Neural cell (in vitro differentiated cells): ENCODE measurements around the gene PIGM.

Source experiments
- EZH2 ChIP-seq: fragments of 200-600, 300-800 bp; shearing (Covaris generic), sonication (generic); IDR thresholded peaks from 2 replicates; pipeline ENCODE4 v1.6.1; 2014; ENCODE audit warnings: antibody characterized with exemption, low read length, borderline replicate concordance, mild to moderate bottlenecking; ENCODE audit not compliant: insufficient read depth, poor library complexity, severe bottlenecking
- POLR2AphosphoS5 ChIP-seq: IDR thresholded peaks from 2 replicates; pipeline ENCODE4 v1.6.1; 2012
- RAD21 ChIP-seq: fragments of 450-650 bp; conservative IDR thresholded peaks from 2 replicates; pipeline ENCODE4 v1.6.1; 2014; ENCODE audit warnings: antibody characterized with exemption, mild to moderate bottlenecking, moderate library complexity
- SMC3 ChIP-seq: fragments of 450-650 bp; conservative IDR thresholded peaks from 2 replicates; pipeline ENCODE4 v1.6.1; 2014; ENCODE audit warnings: antibody characterized with exemption, mild to moderate bottlenecking, moderate library complexity; ENCODE audit not compliant: poor library complexity
- TAF1 ChIP-seq: IDR thresholded peaks from 2 replicates; pipeline ENCODE4 v1.6.1; 2012; ENCODE audit warnings: low read depth
- TF ChIP-seq, protein P1 (sequence below): fragments of 450-650 bp; IDR thresholded peaks from 2 replicates; pipeline ENCODE4 v1.5.1; 2014; ENCODE audit warnings: antibody characterized with exemption, mild to moderate bottlenecking, moderate library complexity; ENCODE audit not compliant: poor library complexity, severe bottlenecking
- TF ChIP-seq, protein P2 (sequence below): IDR thresholded peaks from 2 replicates; pipeline ENCODE4 v1.6.1; 2012; ENCODE audit warnings: borderline replicate concordance

DNA sequence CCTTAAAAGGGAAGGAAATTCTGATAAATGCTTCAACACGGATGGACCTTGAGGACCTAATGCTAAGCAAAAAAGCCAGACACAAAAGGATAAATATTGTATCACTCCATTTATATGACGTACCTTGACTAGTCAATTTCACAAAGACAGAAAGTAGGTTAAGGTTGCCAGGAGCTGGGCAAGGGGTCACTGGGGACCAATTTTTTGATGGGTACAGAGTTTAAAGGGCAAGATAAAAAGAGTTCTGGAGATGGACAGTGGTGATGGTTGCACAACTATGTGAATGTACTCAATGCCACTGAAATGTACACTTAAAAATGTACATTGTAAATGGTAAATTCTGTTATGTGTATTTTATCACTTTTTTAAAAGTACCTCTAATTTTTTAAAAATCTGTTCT lies 45.7 kb downstream of the PIGM start:
- TF ChIP-seq, protein P1, sequence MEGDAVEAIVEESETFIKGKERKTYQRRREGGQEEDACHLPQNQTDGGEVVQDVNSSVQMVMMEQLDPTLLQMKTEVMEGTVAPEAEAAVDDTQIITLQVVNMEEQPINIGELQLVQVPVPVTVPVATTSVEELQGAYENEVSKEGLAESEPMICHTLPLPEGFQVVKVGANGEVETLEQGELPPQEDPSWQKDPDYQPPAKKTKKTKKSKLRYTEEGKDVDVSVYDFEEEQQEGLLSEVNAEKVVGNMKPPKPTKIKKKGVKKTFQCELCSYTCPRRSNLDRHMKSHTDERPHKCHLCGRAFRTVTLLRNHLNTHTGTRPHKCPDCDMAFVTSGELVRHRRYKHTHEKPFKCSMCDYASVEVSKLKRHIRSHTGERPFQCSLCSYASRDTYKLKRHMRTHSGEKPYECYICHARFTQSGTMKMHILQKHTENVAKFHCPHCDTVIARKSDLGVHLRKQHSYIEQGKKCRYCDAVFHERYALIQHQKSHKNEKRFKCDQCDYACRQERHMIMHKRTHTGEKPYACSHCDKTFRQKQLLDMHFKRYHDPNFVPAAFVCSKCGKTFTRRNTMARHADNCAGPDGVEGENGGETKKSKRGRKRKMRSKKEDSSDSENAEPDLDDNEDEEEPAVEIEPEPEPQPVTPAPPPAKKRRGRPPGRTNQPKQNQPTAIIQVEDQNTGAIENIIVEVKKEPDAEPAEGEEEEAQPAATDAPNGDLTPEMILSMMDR: no peak
- no peak for TF ChIP-seq EZH2
- no peak for TF ChIP-seq TAF1
- TF ChIP-seq POLR2AphosphoS5: no peak
- no peak for TF ChIP-seq RAD21
- TF ChIP-seq SMC3: no peak
- TF ChIP-seq, protein P2, sequence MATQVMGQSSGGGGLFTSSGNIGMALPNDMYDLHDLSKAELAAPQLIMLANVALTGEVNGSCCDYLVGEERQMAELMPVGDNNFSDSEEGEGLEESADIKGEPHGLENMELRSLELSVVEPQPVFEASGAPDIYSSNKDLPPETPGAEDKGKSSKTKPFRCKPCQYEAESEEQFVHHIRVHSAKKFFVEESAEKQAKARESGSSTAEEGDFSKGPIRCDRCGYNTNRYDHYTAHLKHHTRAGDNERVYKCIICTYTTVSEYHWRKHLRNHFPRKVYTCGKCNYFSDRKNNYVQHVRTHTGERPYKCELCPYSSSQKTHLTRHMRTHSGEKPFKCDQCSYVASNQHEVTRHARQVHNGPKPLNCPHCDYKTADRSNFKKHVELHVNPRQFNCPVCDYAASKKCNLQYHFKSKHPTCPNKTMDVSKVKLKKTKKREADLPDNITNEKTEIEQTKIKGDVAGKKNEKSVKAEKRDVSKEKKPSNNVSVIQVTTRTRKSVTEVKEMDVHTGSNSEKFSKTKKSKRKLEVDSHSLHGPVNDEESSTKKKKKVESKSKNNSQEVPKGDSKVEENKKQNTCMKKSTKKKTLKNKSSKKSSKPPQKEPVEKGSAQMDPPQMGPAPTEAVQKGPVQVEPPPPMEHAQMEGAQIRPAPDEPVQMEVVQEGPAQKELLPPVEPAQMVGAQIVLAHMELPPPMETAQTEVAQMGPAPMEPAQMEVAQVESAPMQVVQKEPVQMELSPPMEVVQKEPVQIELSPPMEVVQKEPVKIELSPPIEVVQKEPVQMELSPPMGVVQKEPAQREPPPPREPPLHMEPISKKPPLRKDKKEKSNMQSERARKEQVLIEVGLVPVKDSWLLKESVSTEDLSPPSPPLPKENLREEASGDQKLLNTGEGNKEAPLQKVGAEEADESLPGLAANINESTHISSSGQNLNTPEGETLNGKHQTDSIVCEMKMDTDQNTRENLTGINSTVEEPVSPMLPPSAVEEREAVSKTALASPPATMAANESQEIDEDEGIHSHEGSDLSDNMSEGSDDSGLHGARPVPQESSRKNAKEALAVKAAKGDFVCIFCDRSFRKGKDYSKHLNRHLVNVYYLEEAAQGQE: no peak
